ENCODE data around the gene MVK. TPM values are rescaled to one million over a fixed set of nuclear protein-coding genes. Genes with fewer than 3 reads are reported as not detected.

MVK gene
- total RNA-seq, 1 donor from 2014 or later: 6.7 TPM

DNA sequence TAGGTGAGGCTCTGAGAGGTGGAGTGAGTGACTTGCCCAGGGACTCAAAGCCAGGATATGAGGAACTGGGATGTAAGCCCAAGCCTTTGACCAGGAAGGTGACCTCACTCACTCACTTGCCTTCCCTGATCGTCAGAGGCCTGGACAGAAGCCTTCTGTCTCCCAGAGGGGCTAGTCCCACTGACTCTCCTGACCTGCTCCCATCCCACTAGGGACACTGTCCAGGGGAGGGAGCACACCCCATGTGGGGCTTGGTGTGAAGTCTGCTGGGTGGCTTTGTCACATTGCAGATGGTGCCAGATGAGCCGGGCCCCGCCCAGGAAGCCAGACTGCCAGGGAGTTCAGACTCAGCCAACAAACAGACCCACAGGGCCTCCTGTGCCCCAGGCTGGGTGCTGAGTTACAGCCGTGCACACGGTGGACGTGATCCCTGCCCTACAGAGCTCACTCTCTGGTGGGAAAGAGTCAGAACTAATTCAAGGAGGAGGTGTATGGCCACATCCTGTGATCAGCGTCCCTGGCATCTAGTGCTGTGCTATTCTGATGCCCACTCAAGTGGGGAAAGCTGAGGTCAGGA lies 28.6 kb upstream of the MVK start:
- peak; percentile 27 to 61 for DNase-seq (ENCODE audit: low read depth in 2 of 2)

DNA sequence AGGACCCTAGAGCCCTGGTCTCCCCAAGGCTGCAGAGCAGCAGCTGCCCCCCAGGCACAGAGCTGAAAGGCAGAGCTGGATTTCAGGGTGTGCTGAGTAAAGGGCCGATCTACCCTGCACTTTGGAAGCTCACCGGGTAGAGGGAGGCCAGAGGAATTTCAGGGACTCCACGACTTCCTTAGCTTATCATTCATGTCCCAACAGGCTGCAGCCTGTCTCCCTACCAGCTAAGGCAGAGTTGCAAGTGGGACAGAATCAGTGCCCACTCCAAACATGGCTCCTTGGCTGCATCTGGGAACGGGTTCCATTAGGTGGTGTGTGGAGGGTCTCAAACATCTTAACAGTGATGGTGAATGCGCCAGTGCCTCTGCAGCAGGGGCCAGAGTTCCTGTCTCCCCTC lies 27.8 kb upstream of the MVK start:
- no peak for DNase-seq (ENCODE audit: low read depth in 2 of 2)

DNA sequence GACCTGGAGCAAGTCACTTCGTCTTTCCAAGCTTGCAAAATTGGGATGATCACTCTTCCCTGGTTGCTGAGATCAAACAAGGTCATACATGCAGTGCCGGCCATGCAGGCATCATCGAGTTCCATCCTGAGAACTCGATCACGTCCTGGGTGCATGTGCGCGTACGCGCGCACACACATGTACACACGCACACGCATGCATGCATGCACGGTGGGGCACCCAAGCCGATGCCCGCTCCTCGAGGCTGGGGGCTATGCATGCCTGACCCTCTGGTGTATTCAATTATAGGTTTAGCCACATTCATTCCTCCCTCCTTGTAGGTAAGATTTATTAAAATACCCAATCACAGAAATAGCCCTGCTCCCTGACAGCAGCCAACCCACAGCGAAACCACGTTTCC lies 26.3 kb upstream of the MVK start:
- no peak for DNase-seq (ENCODE audit: low read depth in 2 of 2)

GRCh38 chr12:109548258-109548657 lies 25.3 kb upstream of the MVK start:
- no peak for DNase-seq (ENCODE audit: low read depth in 2 of 2)

DNA sequence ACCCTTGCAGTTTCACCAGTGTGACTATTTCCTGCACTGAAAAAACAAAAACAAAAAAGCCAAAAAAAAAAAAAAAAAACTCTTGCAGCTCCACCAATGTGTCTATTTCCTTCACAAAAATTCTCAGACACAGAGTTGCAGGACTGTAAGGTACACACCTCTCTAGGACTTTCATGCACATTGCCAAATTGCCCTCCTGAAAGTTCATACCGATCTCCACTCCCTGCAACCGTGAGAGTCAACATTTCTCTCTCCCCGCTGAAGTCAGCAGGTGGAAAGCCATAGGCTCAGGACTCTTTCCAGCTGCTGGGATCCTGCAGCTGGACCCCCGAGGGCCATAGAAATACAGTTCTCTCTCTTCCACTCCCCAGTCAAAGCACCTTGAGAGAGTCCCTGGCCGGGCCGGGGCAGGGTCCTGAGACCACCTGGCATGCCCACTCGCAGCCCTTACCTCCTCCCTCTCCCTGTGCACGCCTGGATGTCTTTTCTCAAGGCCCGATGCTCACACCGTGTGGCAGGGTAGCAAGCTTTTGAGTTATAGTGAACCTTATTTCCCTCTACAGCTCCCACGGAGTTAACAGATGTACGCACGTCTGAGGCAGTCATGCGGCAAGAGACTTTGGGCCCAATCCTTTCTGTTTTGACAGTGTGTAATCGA lies 23.9 kb upstream of the MVK start:
- DNase-seq (ENCODE audit: low read depth in 2 of 2): no peak

DNA sequence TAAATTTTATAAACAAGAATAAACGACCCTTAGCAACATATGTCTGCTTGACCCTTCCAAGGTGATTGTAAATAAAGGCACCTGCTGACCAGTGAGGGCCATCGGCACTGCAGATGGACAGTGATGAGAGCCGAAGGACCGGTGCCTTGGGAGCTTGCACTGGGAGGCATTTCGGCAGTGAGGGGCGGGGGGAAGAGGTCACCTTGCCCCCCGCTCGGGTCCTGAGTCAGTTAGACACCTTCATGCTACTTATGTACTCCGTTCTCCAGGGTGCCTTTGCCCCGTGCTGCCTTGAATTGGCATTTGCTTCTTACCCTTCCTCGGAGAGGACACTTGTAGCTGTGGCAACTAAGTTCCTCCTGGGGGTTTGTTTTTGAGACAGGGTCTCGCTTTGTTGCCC lies 23.3 kb upstream of the MVK start:
- no peak for DNase-seq (ENCODE audit: low read depth in 2 of 2)

- no peak for DNase-seq (ENCODE audit: low read depth in 2 of 2)
Observed at GRCh38 chr12:109551108-109551507, 22.5 kb upstream of the MVK start.

DNA sequence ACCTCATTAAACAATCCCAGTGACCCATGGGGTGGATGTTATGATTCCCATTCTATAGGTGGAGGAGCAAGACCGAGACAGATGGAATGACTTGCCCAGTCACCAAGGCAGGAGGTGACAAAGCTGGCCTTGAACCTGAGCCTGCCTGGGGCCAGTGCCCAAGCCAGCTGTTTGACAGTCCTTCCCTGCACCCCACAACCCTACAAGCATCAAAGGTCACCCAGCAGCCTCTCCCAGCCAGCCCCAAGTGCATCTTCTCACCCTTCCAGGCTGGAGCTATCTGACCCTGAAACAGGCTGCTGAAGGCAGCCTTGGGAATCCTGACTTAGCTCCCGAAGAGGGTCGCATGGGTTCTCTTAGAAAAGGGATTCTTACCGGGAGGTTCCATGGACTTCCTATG lies 20.6 kb upstream of the MVK start:
- DNase-seq (ENCODE audit: low read depth in 2 of 2): no peak

GRCh38 chr12:109553483-109553882 lies 20.1 kb upstream of the MVK start:
- no peak for DNase-seq (ENCODE audit: low read depth in 2 of 2)

GRCh38 chr12:109553906-109554500 lies 19.6 kb upstream of the MVK start:
- no peak for DNase-seq (ENCODE audit: low read depth in 2 of 2)

DNA sequence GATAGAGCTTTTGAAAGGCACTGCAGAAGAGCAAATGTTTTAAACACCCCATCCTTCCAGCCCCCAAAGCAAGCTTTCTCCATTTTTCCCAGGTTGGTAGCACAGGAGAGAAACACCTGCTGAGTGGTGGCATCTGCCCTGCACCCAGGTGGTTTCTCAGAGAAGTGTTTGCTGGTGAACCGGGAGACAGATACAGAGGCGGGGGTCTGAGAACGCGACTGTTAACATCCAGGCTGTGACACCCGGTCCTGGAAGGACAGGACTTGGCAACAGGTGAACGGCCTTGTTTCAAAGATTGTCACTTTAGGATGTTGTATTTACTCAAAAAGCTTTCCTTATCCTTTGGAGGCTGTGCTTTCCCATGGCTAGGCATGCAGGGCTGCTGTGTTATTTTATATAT lies 18.8 kb upstream of the MVK start:
- no peak for DNase-seq (ENCODE audit: low read depth in 2 of 2)

GRCh38 chr12:109555431-109556315 lies 17.9 kb upstream of the MVK start:
- DNase-seq (ENCODE audit: low read depth in 2 of 2): no peak

- DNase-seq (ENCODE audit: low read depth in 2 of 2): no peak
Observed at GRCh38 chr12:109557200-109557599, 16.4 kb upstream of the MVK start.

GRCh38 chr12:109557805-109558204 lies 15.8 kb upstream of the MVK start:
- no peak for DNase-seq (ENCODE audit: low read depth in 2 of 2)

DNA sequence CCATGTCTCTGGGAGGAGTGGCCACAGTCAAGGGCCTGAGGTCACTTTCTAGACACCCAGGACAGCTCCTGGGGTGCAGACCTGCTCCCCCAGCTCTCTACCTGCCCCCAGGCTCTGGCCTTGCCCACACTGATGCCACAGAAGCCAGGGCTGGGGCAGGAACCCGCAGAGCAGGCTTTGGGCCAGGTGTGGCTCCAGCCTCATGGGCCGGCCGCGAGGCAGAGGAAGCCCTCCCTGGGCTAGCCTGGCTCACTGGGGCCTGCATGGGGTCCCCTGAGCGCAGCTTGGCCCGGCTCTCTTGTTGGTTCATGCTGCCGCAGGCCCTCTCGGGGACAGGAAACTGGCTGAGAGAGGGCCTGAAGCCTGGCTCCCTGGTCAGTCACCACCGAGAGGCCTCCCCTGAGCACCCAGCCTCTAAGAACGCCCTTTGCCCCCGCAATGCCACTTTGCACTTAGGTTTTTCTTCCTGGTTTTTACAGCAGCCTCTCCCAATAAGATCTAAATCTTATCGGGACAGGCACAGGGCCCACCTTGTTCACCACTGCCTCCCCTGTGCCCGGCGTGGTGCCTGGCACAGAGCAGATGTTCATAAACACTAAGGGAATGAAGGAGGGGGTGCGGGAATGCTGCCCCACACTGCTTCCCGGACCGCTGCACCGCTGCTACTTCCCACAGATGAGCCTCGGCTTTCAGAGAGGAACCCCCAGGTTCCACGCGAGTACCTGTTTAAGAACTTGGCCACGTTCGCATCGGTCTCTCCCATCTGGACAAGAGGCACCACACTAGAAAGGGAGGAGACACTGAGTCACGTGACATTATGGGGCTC lies 15.0 kb upstream of the MVK start:
- no peak for DNase-seq (ENCODE audit: low read depth in 2 of 2)

GRCh38 chr12:109559200-109559505 lies 14.4 kb upstream of the MVK start:
- no peak for DNase-seq (ENCODE audit: low read depth in 2 of 2)

DNA sequence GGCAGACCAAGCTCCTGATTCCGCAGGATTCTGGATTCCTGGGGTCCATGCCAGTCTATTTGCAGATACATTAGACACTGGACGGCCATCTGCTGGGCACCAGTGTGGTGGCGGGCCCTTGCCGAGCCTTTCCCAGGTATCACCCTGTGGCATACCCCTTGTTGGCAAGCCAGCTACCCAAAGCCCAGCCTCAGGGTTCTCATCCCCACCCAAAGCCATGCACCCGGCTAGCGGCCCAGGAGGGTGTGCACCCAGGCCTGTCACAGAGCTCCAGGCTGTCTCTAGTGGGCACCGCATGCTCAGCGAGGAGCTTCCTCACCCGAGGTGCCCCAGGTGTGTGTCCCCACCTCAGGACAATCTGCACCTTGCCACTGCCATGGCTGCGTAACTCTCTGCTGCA lies 14.0 kb upstream of the MVK start:
- DNase-seq (ENCODE audit: low read depth in 2 of 2): no peak

DNA sequence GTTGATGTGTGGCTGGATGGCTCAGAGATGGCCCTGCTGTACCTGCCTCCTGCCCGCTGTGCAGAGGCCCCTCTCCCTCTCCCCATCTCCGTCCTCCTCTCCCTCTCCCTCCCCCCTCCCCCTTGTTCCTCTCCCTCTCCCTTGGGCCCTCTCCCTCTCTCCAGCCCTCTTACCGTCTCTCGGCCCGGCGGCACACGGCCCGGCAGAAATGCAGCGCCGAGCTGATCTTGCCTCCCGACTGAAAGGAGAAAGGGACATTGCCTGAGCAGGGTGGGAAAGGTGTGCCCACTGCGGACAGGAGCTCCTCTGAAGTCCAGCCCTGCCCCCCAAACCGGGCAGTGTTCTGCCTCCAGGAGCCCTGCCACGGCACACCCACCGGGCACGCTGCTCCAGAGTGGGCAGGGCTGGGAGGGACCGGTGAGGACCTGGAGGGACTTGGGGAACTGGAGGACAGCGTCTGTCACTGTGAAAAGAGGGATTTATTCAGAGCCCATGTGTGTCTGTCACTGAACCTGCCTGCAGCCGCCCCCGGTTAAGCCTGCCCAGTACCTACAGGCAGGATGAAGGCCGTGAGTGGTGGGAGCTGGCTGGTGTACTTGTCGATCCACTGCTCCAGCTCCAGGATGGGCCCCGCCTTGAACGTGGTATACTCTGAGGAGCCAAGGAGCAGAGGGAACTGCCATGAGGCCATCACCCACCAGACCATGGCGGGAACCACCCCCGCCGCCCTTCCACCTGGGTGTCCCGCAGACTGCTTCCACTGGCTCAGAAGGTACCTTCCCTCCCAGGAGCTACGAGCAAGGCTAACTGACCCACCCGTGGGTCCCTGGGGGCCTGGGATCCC lies 12.5 kb upstream of the MVK start:
- DNase-seq (ENCODE audit: low read depth in 2 of 2): no peak

GRCh38 chr12:109561711-109562030 lies 11.9 kb upstream of the MVK start:
- DNase-seq (ENCODE audit: low read depth in 2 of 2): no peak

DNA sequence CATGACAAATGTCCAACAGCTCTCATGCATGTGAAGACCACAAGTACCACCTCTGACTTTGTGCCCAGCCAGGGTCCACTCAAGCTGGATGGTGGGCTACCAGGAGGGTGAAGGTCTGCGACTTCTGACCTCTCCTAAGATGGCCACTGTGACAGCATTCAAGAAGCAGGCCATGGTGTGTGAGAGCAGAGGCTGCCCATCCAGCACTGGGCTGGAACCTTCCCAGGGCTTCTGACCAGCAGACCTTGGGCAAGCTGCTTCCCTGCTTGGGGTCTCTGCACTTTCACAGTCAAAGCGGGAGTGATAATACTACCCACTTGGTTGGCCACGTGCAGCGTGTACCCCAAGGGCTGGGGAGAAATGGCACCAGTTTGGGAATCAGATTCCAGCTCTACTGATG lies 10.7 kb upstream of the MVK start:
- DNase-seq (ENCODE audit: low read depth in 2 of 2): no peak
